H9 (cell line): ENCODE measurements around the gene ITCH. TPM values are rescaled to one million over a fixed set of nuclear protein-coding genes. Genes with fewer than 3 reads are reported as not detected.
A peak's percentile ranks its signal among the peaks of the same experiment; 100 is the strongest.

ENCODE experiments used
- DNase-seq: peaks from one replicate; pipeline ENCODE4 v3.0.0-alpha.2; 2017
- H2AFZ ChIP-seq: one replicate; pipeline ENCODE4 v1.6.1; 2013; ENCODE audit warnings: mild to moderate bottlenecking, low read length, control low read depth, moderate library complexity
- H2AK5ac ChIP-seq: 2 replicates; pipeline ENCODE4 v1.6.1; 2013; ENCODE audit warnings: low read length, control low read depth, mixed read lengths; ENCODE audit not compliant: insufficient read length
- H2BK120ac ChIP-seq: one replicate; pipeline ENCODE4 v1.6.1; 2013; ENCODE audit warnings: low read depth, mild to moderate bottlenecking, low read length, control low read depth, inconsistent platforms; ENCODE audit not compliant: poor library complexity, severe bottlenecking
- H2BK12ac ChIP-seq: 2 replicates; pipeline ENCODE4 v1.6.1; 2013; ENCODE audit warnings: low read length, control low read depth, mixed read lengths, low read depth; ENCODE audit not compliant: insufficient read length
- H2BK15ac ChIP-seq: 2 replicates; pipeline ENCODE4 v1.6.1; 2013; ENCODE audit warnings: low read depth, low read length, control low read depth
- H2BK20ac ChIP-seq: one replicate; pipeline ENCODE4 v1.6.1; 2013; ENCODE audit warnings: low read depth, mild to moderate bottlenecking, low read length, control low read depth, inconsistent platforms; ENCODE audit not compliant: poor library complexity, severe bottlenecking
- H2BK5ac ChIP-seq: 2 replicates; pipeline ENCODE4 v1.6.1; 2013; ENCODE audit warnings: low read length, control low read depth, mixed read lengths; ENCODE audit not compliant: insufficient read length
- H3K14ac ChIP-seq: 2 replicates; pipeline ENCODE4 v1.6.1; 2013; ENCODE audit warnings: low read length, control low read depth; ENCODE audit not compliant: insufficient read depth
- H3K18ac ChIP-seq: 2 replicates; pipeline ENCODE4 v1.6.1; 2013; ENCODE audit warnings: low read depth, mild to moderate bottlenecking, mixed read lengths, low read length, control low read depth; ENCODE audit not compliant: insufficient read length
- H3K23ac ChIP-seq: 2 replicates; pipeline ENCODE4 v1.6.1; 2013; ENCODE audit warnings: low read length, control low read depth, mixed read lengths, low read depth; ENCODE audit not compliant: insufficient read length
- H3K23me2 ChIP-seq: 2 replicates; pipeline ENCODE4 v1.6.1; 2013; ENCODE audit warnings: low read depth, mild to moderate bottlenecking, mixed read lengths, low read length, control low read depth; ENCODE audit not compliant: insufficient read length, poor library complexity, severe bottlenecking
- H3K27ac ChIP-seq: 2 replicates; pipeline ENCODE4 v1.5.1; 2013; ENCODE audit warnings: low read length, control low read depth, mixed read lengths, low read depth; ENCODE audit not compliant: insufficient read length
- H3K27me3 ChIP-seq: 2 replicates; pipeline ENCODE4 v1.6.1; 2013; ENCODE audit warnings: low read length, control low read depth, inconsistent platforms; ENCODE audit not compliant: insufficient read depth
- H3K4ac ChIP-seq: 2 replicates; pipeline ENCODE4 v1.6.1; 2013; ENCODE audit warnings: low read depth, mild to moderate bottlenecking, control low read depth, inconsistent platforms, low read length, moderate library complexity
- H3K4me1 ChIP-seq: 2 replicates; pipeline ENCODE4 v1.6.1; 2013; ENCODE audit warnings: low read length, control low read depth, inconsistent platforms; ENCODE audit not compliant: insufficient read depth
- H3K4me2 ChIP-seq: 2 replicates; pipeline ENCODE4 v1.6.1; 2013; ENCODE audit warnings: low read length, control low read depth, mixed read lengths; ENCODE audit not compliant: insufficient read length, insufficient read depth
- H3K56ac ChIP-seq: 2 replicates; pipeline ENCODE4 v1.6.1; 2013; ENCODE audit warnings: low read depth, mild to moderate bottlenecking, mixed read lengths, low read length, control low read depth; ENCODE audit not compliant: insufficient read length
- H3K79me1 ChIP-seq: 2 replicates; pipeline ENCODE4 v1.6.1; 2013; ENCODE audit warnings: low read depth, mild to moderate bottlenecking, moderate library complexity, low read length, control low read depth, inconsistent platforms; ENCODE audit not compliant: insufficient read depth, poor library complexity, severe bottlenecking
- H3K79me2 ChIP-seq: 2 replicates; pipeline ENCODE4 v1.6.1; 2013; ENCODE audit warnings: low read length, control low read depth, inconsistent platforms; ENCODE audit not compliant: insufficient read depth
- H3K9ac ChIP-seq: 2 replicates; pipeline ENCODE4 v1.6.1; 2013; ENCODE audit warnings: low read length, control low read depth, mixed read lengths; ENCODE audit not compliant: insufficient read length; ENCODE audit errors: extremely low read depth
- H3K9me3 ChIP-seq: one replicate; pipeline ENCODE4 v1.6.1; 2013; ENCODE audit warnings: low read depth, low read length, inconsistent platforms; ENCODE audit not compliant: control insufficient read depth
- H3T11ph ChIP-seq: one replicate; pipeline ENCODE4 v1.6.1; 2013; ENCODE audit warnings: mild to moderate bottlenecking, low read length, control low read depth, inconsistent platforms
- H4K20me1 ChIP-seq: one replicate; pipeline ENCODE4 v1.6.1; 2013; ENCODE audit not compliant: control insufficient read depth, insufficient read length, insufficient read depth
- H4K5ac ChIP-seq: 2 replicates; pipeline ENCODE4 v1.6.1; 2013; ENCODE audit warnings: low read depth, mild to moderate bottlenecking, mixed read lengths, low read length, control low read depth; ENCODE audit not compliant: insufficient read length
- H4K8ac ChIP-seq: replicated peaks from 2 replicates; pipeline ENCODE4 v1.6.1; 2013; ENCODE audit warnings: low read length, control low read depth, mixed read lengths, low read depth; ENCODE audit not compliant: insufficient read length
- H4K91ac ChIP-seq: 2 replicates; pipeline ENCODE4 v1.6.1; 2013; ENCODE audit warnings: low read depth, mild to moderate bottlenecking, moderate library complexity, mixed read lengths, low read length, control low read depth; ENCODE audit not compliant: insufficient read length
- H3K27ac Mint-ChIP-seq, 3 experiments: 2 replicates in 2 of 3; 3 replicates in 1 of 3; pipeline ENCODE4 v1.8.0; 2020 to 2021; ENCODE audit warnings: mixed read lengths in 3 of 3, mild to moderate bottlenecking in 1 of 3, moderate library complexity in 1 of 3
- H3K27me3 Mint-ChIP-seq: 2 replicates; pipeline ENCODE4 v1.8.0; 2021; ENCODE audit warnings: low read depth, mild to moderate bottlenecking, moderate library complexity, mixed read lengths
- H3K36me3 Mint-ChIP-seq, 3 experiments: 2 replicates in 2 of 3; 3 replicates in 1 of 3; pipeline ENCODE4 v1.8.0; 2020 to 2021; ENCODE audit warnings: low read depth in 3 of 3, mixed read lengths in 3 of 3; ENCODE audit not compliant: insufficient read depth in 1 of 3
- H3K4me1 Mint-ChIP-seq, 2 experiments: 2 replicates each; pipeline ENCODE4 v1.8.0; 2020; ENCODE audit warnings: mixed read lengths in 2 of 2
- H3K4me3 Mint-ChIP-seq, 2 experiments: 2 replicates in 1 of 2; 3 replicates in 1 of 2; pipeline ENCODE4 v1.8.0; 2020 to 2021; ENCODE audit warnings: mild to moderate bottlenecking in 2 of 2, mixed read lengths in 2 of 2, moderate library complexity in 1 of 2
- H3K9me3 Mint-ChIP-seq, 2 experiments: 2 replicates in 1 of 2; 3 replicates in 1 of 2; pipeline ENCODE4 v1.8.0; 2020; ENCODE audit warnings: mild to moderate bottlenecking in 2 of 2, mixed read lengths in 2 of 2, moderate library complexity in 1 of 2
- CTCF ChIP-seq: fragments of 200-600 bp; sonication (generic); conservative IDR thresholded peaks from 3 replicates; pipeline ENCODE4 v1.8.0; 2021; ENCODE audit warnings: antibody characterized with exemption, mild to moderate bottlenecking
- WGBS: extraction: QIAGEN DNeasy Blood & Tissue Kit; methylation state at CpG from one replicate; pipeline ENCODE4 v1.1.7; 2013; ENCODE audit warnings: missing lambda C conversion rate, low lambda C conversion rate, mixed read lengths; ENCODE audit not compliant: insufficient read length; ENCODE audit errors: extremely low coverage; 5-methylcytosine and 5-hydroxymethylcytosine counted together
- total RNA-seq: library from RNA; stranded (reverse); gene quantifications from 2 replicates; pipeline ENCODE4 v1.2.1, GENCODE V29; 2021

Gene ITCH
- total RNA-seq, 1 experiment from 2014 or later, result 55.9 TPM

- no peak for TF ChIP-seq CTCF
- no peak overlapping the region for H3K4me3 Mint-ChIP-seq
- H3K4me1 Mint-ChIP-seq, result no peaks in the 10 kb centered on the region
- Histone ChIP-seq H2AFZ (no peak overlapping the region), H3K79me2 (no peaks in the 10 kb centered on the region), H3K9ac (no peak overlapping the region), H3K4ac (no peak overlapping the region), H3K4me1 (no peaks in the 10 kb centered on the region), H2BK120ac (no peak overlapping the region), H4K91ac (no peak overlapping the region), H2BK20ac (no peak overlapping the region), H4K20me1 (no peaks in the 10 kb centered on the region), H4K8ac (no peak overlapping the region), H3K56ac (no peak overlapping the region), H3K9me3 (no peaks in the 10 kb centered on the region), H3K27me3 (no peaks in the 10 kb centered on the region), H3K27ac (no peak overlapping the region), H2BK12ac (no peak overlapping the region), H3K4me2 (no peak overlapping the region), H3K79me1 (no peaks in the 10 kb centered on the region), H3K23me2 (no peaks in the 10 kb centered on the region), H4K5ac (no peak overlapping the region), H3T11ph (no peak overlapping the region), H2BK5ac (no peak overlapping the region), H3K18ac (no peak overlapping the region), H3K14ac (no peak overlapping the region), H2AK5ac (no peak overlapping the region), H3K23ac (no peak overlapping the region), H2BK15ac (no peak overlapping the region)
- no peaks in the 10 kb centered on the region for H3K27me3 Mint-ChIP-seq
- no peak for DNase-seq
- WGBS, result no CpG with 5 or more reads among the region's 8 CpGs
- H3K27ac Mint-ChIP-seq, result peak overlapping the region in 1 of 3 experiments; percentile 23; a peak in 3 of 7 replicates
- H3K9me3 Mint-ChIP-seq, result no peaks in the 10 kb centered on the region
- peaks cover 26 to 82% (median 61%) of the 10 kb centered on the region in 3 experiments; a peak in 6 of 7 replicates for H3K36me3 Mint-ChIP-seq
Observed at GRCh38 chr20:34531608-34532265, 168.7 kb downstream of the ITCH start.
